Panc1 (cell line): ENCODE data around the gene TXN2. TPM values are rescaled to one million over a fixed set of nuclear protein-coding genes. Genes with fewer than 3 reads are reported as not detected.
"Not testable (repeated sequence)": the region's sequence is repeated elsewhere in the genome, so short reads cannot be mapped to it uniquely, and the experiment has no call there.

Source experiments
- ATAC-seq: fragments of 200-7000 bp; cut with Tn5 transposase; 2 replicates; pipeline ENCODE4 v1.9.1; 2020; ENCODE audit warnings: mild to moderate bottlenecking, moderate library complexity
- BruUV-seq: library from RNA; stranded (reverse); fragments of 400-500 nt; replicated peaks from 2 replicates; lab custom pipeline; 2021; lab: Mats Ljungman, UMichigan
- CTCF ChIA-PET: fragments of 300-600 bp; sonication (Branson Sonifier 250); formaldehyde crosslinking; loops from one replicate; lab custom pipeline; 2022; ENCODE audit warnings: antibody characterized with exemption; lab: Charles Lee
- POLR2A ChIA-PET: fragments of 300-600 bp; sonication (Branson Sonifier 250); formaldehyde crosslinking; loops from one replicate; lab custom pipeline; 2022; ENCODE audit warnings: antibody characterized with exemption; lab: Charles Lee
- DNase-seq: peaks from one replicate; pipeline ENCODE4 v3.0.0-alpha.2; 2010; ENCODE audit warnings: low read depth, low spot score
- H3K27ac ChIP-seq: 2 replicates; pipeline ENCODE4 v1.5.1; 2011; ENCODE audit warnings: mild to moderate bottlenecking, low read length, inconsistent platforms
- H3K27me3 ChIP-seq: fragments of 200-500 bp; sonication (Bioruptor generic); 2 replicates; pipeline ENCODE4 v1.6.0; 2014; ENCODE audit warnings: low read length, inconsistent platforms; ENCODE audit not compliant: control insufficient read depth, insufficient read depth
- H3K36me3 ChIP-seq: fragments of 200-500 bp; sonication (Bioruptor generic); 2 replicates; pipeline ENCODE4 v1.5.1; 2014; ENCODE audit warnings: inconsistent platforms, mild to moderate bottlenecking, low read length, moderate library complexity; ENCODE audit not compliant: control insufficient read depth, insufficient read depth
- H3K4me1 ChIP-seq: 2 replicates; pipeline ENCODE4 v1.5.1; 2011; ENCODE audit warnings: inconsistent platforms, mild to moderate bottlenecking, low read length, moderate library complexity; ENCODE audit not compliant: control insufficient read depth, insufficient read depth
- H3K4me3 ChIP-seq, 2 experiments: 2 replicates each; pipeline ENCODE4 v1.5.1; 2011 to 2012; ENCODE audit warnings: low read depth in 2 of 2, low read length in 2 of 2, mild to moderate bottlenecking in 2 of 2, inconsistent platforms in 1 of 2, moderate library complexity in 1 of 2
- H3K9me3 ChIP-seq: fragments of 200-500 bp; sonication (Bioruptor generic); 2 replicates; pipeline ENCODE4 v1.5.1; 2014; ENCODE audit warnings: low read depth, mild to moderate bottlenecking, inconsistent platforms, low read length, moderate library complexity; ENCODE audit not compliant: control insufficient read depth, insufficient read depth
- POLR2AphosphoS5 ChIP-seq: IDR thresholded peaks from 2 replicates; pipeline ENCODE4 v1.6.1; 2012; ENCODE audit warnings: mild to moderate bottlenecking, low read depth, low read length, moderate library complexity
- SIN3A ChIP-seq: IDR thresholded peaks from 2 replicates; pipeline ENCODE4 v1.6.1; 2012; ENCODE audit warnings: low read depth, mild to moderate bottlenecking, low read length, moderate library complexity, borderline replicate concordance; ENCODE audit not compliant: insufficient read depth
- TCF7L2 ChIP-seq: IDR thresholded peaks from 2 replicates; pipeline ENCODE4 v1.6.1; 2011; ENCODE audit warnings: mild to moderate bottlenecking, low read depth, low read length, inconsistent platforms
- in situ Hi-C: cut with HindIII; loops from 2 replicates; pipeline ENCODE4 v1.10.0; 2016; ENCODE audit warnings: low sequenced_read_pairs, low pct_unique_long_range_greater_than_20kb
- intact Hi-C: fragments of 100-400 bp; cut with micrococcal nuclease; formaldehyde crosslinking; loops from one replicate; pipeline ENCODE4 v1.10.0; 2022; ENCODE audit not compliant: unreplicated experiment
- total RNA-seq: library from RNA; stranded (reverse); gene quantifications from one replicate; pipeline ENCODE4 v1.2.1, GENCODE V29; 2021; ENCODE audit not compliant: unreplicated experiment
- TF ChIP-seq, protein P1 (sequence below): fragments of 450-650 bp; IDR thresholded peaks from 2 replicates; pipeline ENCODE4 v1.5.1; 2017; ENCODE audit warnings: mild to moderate bottlenecking
- TF ChIP-seq, protein P2 (sequence below), 2 experiments: IDR thresholded peaks; 2 replicates each; pipeline ENCODE4 v1.6.1; 2011 to 2012; ENCODE audit warnings: low read depth in 2 of 2, control low read depth in 1 of 2, low read length in 1 of 2, mild to moderate bottlenecking in 1 of 2, moderate library complexity in 1 of 2; ENCODE audit not compliant: insufficient read depth in 1 of 2

TXN2 gene
- total RNA-seq, 1 experiment from 2014 or later: 64.1 TPM

DNA sequence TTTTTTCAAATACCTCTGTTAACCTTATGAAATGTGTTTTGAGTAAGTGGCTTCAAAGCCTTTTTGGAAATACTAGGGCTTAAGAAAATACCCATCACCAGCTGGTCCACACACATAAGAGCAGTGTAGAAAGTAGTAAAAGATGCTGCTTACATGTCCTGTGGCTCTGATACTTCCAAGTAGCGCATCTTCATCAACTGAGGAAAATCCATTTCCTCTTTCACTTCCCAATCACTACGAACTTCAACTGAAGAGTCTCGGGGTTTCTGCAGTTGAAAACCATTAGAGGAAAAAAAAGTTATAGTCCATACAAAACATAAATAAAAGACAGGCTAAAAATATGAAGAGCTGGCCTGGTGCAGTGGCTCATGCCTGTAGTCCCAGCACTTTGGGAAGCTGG, 39.0 kb upstream of the TXN2 start:
- Histone ChIP-seq H3K36me3 (peaks cover 49% of the 10 kb centered on the region), H3K4me1 (no peaks in the 10 kb centered on the region), H3K9me3 (no peaks in the 10 kb centered on the region), H3K27ac (no peak overlapping the region), H3K4me3 (no peak overlapping the region), H3K27me3 (no peaks in the 10 kb centered on the region)
- ChIA-PET CTCF (no interaction called here), POLR2A (no interaction called here)
- BruUV-seq: no TSS peak
- in situ Hi-C loops (no loop called here), intact Hi-C loops (no loop called here)
- no peak for ATAC-seq
- no peak for TF ChIP-seq POLR2AphosphoS5
- TF ChIP-seq, protein P1, sequence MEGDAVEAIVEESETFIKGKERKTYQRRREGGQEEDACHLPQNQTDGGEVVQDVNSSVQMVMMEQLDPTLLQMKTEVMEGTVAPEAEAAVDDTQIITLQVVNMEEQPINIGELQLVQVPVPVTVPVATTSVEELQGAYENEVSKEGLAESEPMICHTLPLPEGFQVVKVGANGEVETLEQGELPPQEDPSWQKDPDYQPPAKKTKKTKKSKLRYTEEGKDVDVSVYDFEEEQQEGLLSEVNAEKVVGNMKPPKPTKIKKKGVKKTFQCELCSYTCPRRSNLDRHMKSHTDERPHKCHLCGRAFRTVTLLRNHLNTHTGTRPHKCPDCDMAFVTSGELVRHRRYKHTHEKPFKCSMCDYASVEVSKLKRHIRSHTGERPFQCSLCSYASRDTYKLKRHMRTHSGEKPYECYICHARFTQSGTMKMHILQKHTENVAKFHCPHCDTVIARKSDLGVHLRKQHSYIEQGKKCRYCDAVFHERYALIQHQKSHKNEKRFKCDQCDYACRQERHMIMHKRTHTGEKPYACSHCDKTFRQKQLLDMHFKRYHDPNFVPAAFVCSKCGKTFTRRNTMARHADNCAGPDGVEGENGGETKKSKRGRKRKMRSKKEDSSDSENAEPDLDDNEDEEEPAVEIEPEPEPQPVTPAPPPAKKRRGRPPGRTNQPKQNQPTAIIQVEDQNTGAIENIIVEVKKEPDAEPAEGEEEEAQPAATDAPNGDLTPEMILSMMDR: no peak
- TF ChIP-seq, protein P2, sequence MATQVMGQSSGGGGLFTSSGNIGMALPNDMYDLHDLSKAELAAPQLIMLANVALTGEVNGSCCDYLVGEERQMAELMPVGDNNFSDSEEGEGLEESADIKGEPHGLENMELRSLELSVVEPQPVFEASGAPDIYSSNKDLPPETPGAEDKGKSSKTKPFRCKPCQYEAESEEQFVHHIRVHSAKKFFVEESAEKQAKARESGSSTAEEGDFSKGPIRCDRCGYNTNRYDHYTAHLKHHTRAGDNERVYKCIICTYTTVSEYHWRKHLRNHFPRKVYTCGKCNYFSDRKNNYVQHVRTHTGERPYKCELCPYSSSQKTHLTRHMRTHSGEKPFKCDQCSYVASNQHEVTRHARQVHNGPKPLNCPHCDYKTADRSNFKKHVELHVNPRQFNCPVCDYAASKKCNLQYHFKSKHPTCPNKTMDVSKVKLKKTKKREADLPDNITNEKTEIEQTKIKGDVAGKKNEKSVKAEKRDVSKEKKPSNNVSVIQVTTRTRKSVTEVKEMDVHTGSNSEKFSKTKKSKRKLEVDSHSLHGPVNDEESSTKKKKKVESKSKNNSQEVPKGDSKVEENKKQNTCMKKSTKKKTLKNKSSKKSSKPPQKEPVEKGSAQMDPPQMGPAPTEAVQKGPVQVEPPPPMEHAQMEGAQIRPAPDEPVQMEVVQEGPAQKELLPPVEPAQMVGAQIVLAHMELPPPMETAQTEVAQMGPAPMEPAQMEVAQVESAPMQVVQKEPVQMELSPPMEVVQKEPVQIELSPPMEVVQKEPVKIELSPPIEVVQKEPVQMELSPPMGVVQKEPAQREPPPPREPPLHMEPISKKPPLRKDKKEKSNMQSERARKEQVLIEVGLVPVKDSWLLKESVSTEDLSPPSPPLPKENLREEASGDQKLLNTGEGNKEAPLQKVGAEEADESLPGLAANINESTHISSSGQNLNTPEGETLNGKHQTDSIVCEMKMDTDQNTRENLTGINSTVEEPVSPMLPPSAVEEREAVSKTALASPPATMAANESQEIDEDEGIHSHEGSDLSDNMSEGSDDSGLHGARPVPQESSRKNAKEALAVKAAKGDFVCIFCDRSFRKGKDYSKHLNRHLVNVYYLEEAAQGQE (IDR thresholded peaks at IDR 0.05; ENCODE audit: insufficient read depth in 1 of 2, low read depth in 2 of 2, low read length in 1 of 2): no peak
- TF ChIP-seq TCF7L2: no peak
- TF ChIP-seq SIN3A: no peak
- no peak for DNase-seq

DNA sequence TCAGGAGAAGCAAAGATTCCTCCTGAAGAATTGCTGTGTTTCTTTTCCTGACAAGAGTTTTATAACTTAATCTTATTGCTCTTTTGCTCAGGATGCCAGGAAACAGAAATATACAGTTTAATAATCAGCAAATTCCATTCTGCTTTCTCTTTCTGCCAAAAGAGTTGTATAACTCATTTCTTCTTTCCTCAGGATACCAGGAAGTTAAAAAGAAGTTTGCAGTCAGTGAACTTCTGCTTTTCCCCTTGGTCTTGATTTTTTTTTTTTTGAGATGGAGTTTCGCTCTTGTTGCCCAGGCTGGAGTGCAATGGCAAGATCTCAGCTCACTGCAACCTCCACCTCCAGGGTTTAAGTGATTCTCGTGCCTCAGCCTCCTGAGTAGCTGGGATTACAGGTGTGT, 38.5 kb upstream of the TXN2 start:
- H3K27ac ChIP-seq, H3K4me3 ChIP-seq, intact Hi-C loops, H3K27me3 ChIP-seq, POLR2A ChIA-PET, H3K4me1 ChIP-seq, in situ Hi-C loops, DNase-seq, BruUV-seq, CTCF ChIA-PET, ATAC-seq, H3K9me3 ChIP-seq: not testable (repeated sequence)
- peaks cover 44% of the 10 kb centered on the region for H3K36me3 ChIP-seq

DNA sequence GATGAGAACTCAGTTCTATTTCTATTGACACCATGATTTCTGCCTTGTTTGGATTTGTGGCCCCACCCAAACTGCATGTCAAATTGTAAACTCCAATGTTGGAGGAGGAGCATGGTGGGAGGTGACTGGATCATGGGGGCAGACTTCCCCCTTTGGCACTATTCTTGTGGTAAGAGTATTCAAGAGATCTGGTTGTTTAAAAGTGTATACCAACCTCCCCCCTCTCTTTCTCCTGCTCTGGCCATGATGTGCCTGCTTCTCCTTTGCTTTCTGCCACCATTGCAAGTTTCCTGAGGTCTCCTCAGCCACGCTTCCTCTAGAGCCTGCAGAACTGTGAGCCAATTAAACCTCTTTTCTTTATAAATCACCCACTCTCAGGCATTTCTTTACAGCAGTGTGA, 33.3 kb upstream of the TXN2 start:
- ChIA-PET POLR2A (no interaction called here), CTCF (no interaction called here)
- TF ChIP-seq POLR2AphosphoS5: no peak
- TF ChIP-seq TCF7L2: no peak
- no peak for TF ChIP-seq SIN3A
- TF ChIP-seq, protein P2 (IDR thresholded peaks at IDR 0.05; ENCODE audit: insufficient read depth in 1 of 2, low read depth in 2 of 2, low read length in 1 of 2): no peak
- TF ChIP-seq, protein P1: no peak
- intact Hi-C loops: no loop called here
- Histone ChIP-seq H3K27me3 (no peaks in the 10 kb centered on the region), H3K9me3 (no peaks in the 10 kb centered on the region), H3K27ac (no peak overlapping the region), H3K4me3 (no peak overlapping the region), H3K4me1 (no peaks in the 10 kb centered on the region), H3K36me3 (peaks cover 30% of the 10 kb centered on the region)
- in situ Hi-C loops: no loop called here
- no TSS peak for BruUV-seq
- ATAC-seq (no peak), DNase-seq (no peak)
